Right lobe of liver (tissue), 6 donors: ENCODE measurements around the gene OR51A7. TPM values are rescaled to one million over a fixed set of nuclear protein-coding genes. Genes with fewer than 3 reads are reported as not detected.

ENCODE experiments used
- ATAC-seq, 4 donors: fragments of 200-7000 bp; cut with Tn5 transposase; one replicate each; pipeline ENCODE4 v1.9.1; 2020; ENCODE audit warnings: mild to moderate bottlenecking in 4 of 4, moderate library complexity in 4 of 4
- DNase-seq, 3 donors: peaks; one replicate each; pipeline ENCODE4 v3.0.0-alpha.2; 2020
- H3K27ac ChIP-seq, 3 donors: fragments of 200-600 bp; one replicate each; pipeline ENCODE4 v1.8.0; 2022
- H3K27me3 ChIP-seq, 2 donors: fragments of 200-600 bp; one replicate each; pipeline ENCODE4 v1.8.0; 2022
- H3K36me3 ChIP-seq, 4 donors: fragments of 200-600 bp; sonication (generic) in 1 of 4; one replicate each; pipeline versions ENCODE4 v1.5.1 to v1.8.0; 2017 to 2022; ENCODE audit warnings: control low read depth in 1 of 4
- H3K4me1 ChIP-seq, 4 donors: fragments of 200-600 bp; sonication (generic) in 1 of 4; one replicate each; pipeline versions ENCODE4 v1.5.1 to v1.8.0; 2017 to 2022; ENCODE audit warnings: control low read depth in 1 of 4
- H3K4me3 ChIP-seq, 3 donors: fragments of 200-600 bp; one replicate each; pipeline ENCODE4 v1.8.0; 2022
- H3K9me3 ChIP-seq, 4 donors: fragments of 200-600 bp; sonication (generic) in 1 of 4; one replicate each; pipeline versions ENCODE4 v1.5.1 to v1.8.0; 2017 to 2022; ENCODE audit warnings: control low read depth in 1 of 4
- CTCF ChIP-seq, 4 donors: fragments of 200-600 bp in 3 of 4; fragments of 450-650 bp in 1 of 4; IDR thresholded peaks; one replicate each; pipeline versions ENCODE4 v1.5.1 to v1.8.0; 2016 to 2022; ENCODE audit warnings: antibody characterized with exemption in 4 of 4, mild to moderate bottlenecking in 2 of 4
- POLR2A ChIP-seq: fragments of 450-650 bp; IDR thresholded peaks from one replicate; pipeline ENCODE4 v1.6.1; 2017; ENCODE audit warnings: antibody characterized with exemption, mild to moderate bottlenecking
- WGBS: methylation state at CpG from one replicate; pipeline ENCODE4 v1.1.6; 2018; ENCODE audit warnings: low coverage, low lambda C conversion rate; ENCODE audit not compliant: insufficient coverage; ENCODE audit errors: missing lambda C conversion rate; 5-methylcytosine and 5-hydroxymethylcytosine counted together
- intact Hi-C, 2 donors: fragments of 100-400 bp; cut with DNase I; formaldehyde crosslinking; loops; one replicate each; pipeline versions ENCODE4 v1.11.2 to v1.14.1; 2022
- total RNA-seq, 6 experiments: library from RNA; depleted of rRNA in 2 of 6; stranded (reverse); fragments of >200 nt in 2 of 6; fragmentation: NEBNext Ultra II Directional in 3 of 6; extraction: Animal tissue kit (Norgen Biotek cat#: 25700) in 3 of 6; gene quantifications; one replicate each; pipeline versions ENCODE4 v1.1.0 to v1.2.4, GENCODE V29; 2016 to 2023
- donor health status: DM: no; HTN: yes; CAD: no.
- donor health status: DM: no; HTN: no; CAD: no.
- donor health status: DM: no; HTN: no; CAD: no.
- donor health status: DM: no; HTN: yes; CAD: no.
- donor health status: DM: no; HTN: yes; CAD: no.

The OR51A7 gene
- total RNA-seq, 6 experiments from 2014 or later, result not detected

GRCh38 chr11:4881188-4881587 is 22.4 kb upstream of the OR51A7 start:
- WGBS, result 58% methylated on average over 4 of the region's 4 CpGs
- Histone ChIP-seq H3K4me1 (no peaks in the 10 kb centered on the region), H3K36me3 (no peaks in the 10 kb centered on the region), H3K27me3 (no peaks in the 10 kb centered on the region), H3K27ac (no peak overlapping the region), H3K9me3 (no peaks in the 10 kb centered on the region), H3K4me3 (no peak overlapping the region)
- ATAC-seq (no peak), DNase-seq (no peak)
- TF ChIP-seq CTCF (IDR thresholded peaks at IDR 0.05), result no peak
- TF ChIP-seq POLR2A, result no peak
- intact Hi-C loops, result no loop called here

- DNase-seq (no peak), ATAC-seq (no peak)
- no peak within 1 kb of the TSS for H3K4me3 ChIP-seq
- H3K27ac ChIP-seq, result no peak within 1 kb of the TSS
- no peaks in the 10 kb centered on the region for H3K4me1 ChIP-seq
- H3K9me3 ChIP-seq, result no peaks in the 10 kb centered on the region
- intact Hi-C loops, result no loop called here
- H3K27me3 ChIP-seq, result no peaks in the 10 kb centered on the region
- no peaks in the 10 kb centered on the region for H3K36me3 ChIP-seq
- 29% methylated on average over 7 of the region's 8 CpGs for WGBS
- TF ChIP-seq CTCF (IDR thresholded peaks at IDR 0.05), result no peak
- TF ChIP-seq POLR2A, result no peak
Observed at GRCh38 chr11:4881860-4882500, 21.6 kb upstream of the OR51A7 start, which contains the start of gene OR51T1. TSS of gene OR51T1 (plus strand) at chr11:4881900. CDS start at chr11:4881900, 0 bp downstream.

GRCh38 chr11:4882543-4882942 is 21.0 kb upstream of the OR51A7 start:
- H3K36me3 ChIP-seq, result no peaks in the 10 kb centered on the region
- no peaks in the 10 kb centered on the region for H3K9me3 ChIP-seq
- H3K27me3 ChIP-seq, result no peaks in the 10 kb centered on the region
- TF ChIP-seq POLR2A, result no peak
- TF ChIP-seq CTCF (IDR thresholded peaks at IDR 0.05), result no peak
- H3K27ac ChIP-seq, result no peak overlapping the region
- no peak for ATAC-seq
- intact Hi-C loops, result no loop called here
- 61% methylated on average over 5 of the region's 5 CpGs for WGBS
- DNase-seq, result no peak
- no peak overlapping the region for H3K4me3 ChIP-seq
- H3K4me1 ChIP-seq, result no peaks in the 10 kb centered on the region

- Histone ChIP-seq H3K4me1 (no peaks in the 10 kb centered on the region), H3K4me3 (no peak overlapping the region), H3K9me3 (no peaks in the 10 kb centered on the region), H3K36me3 (no peaks in the 10 kb centered on the region), H3K27me3 (no peaks in the 10 kb centered on the region), H3K27ac (no peak overlapping the region)
- TF ChIP-seq POLR2A (no peak), CTCF (IDR thresholded peaks at IDR 0.05) (no peak)
- DNase-seq (no peak), ATAC-seq (no peak)
- intact Hi-C loops, result no loop called here
- WGBS, result 52% methylated on average over 3 of the region's 3 CpGs
Observed at GRCh38 chr11:4884361-4884760, 19.2 kb upstream of the OR51A7 start.
